K562 (cell line): ENCODE results near the gene DYNLT4. TPM values are rescaled to one million over a fixed set of nuclear protein-coding genes. Genes with fewer than 3 reads are reported as not detected.

ENCODE experiments used
- FOXP1 ChIP-seq: sonication (generic); formaldehyde crosslinking; IDR thresholded peaks from 2 replicates; pipeline ENCODE4 v1.8.0; 2022; ENCODE audit warnings: mild to moderate bottlenecking, missing genetic modification reagents
- GTF2A2 ChIP-seq: IDR thresholded peaks from 2 replicates; pipeline ENCODE4 v1.6.1; 2016; ENCODE audit warnings: mild to moderate bottlenecking, missing genetic modification characterization, missing compliant biosample characterization
- MAFK ChIP-seq: IDR thresholded peaks from 2 replicates; pipeline ENCODE4 v1.6.1; 2011; ENCODE audit warnings: low read length, improper control_type of control experiment
- MED1 ChIP-seq: sonication (generic); formaldehyde crosslinking; IDR thresholded peaks from 2 replicates; pipeline ENCODE4 v1.8.1; 2023; ENCODE audit warnings: missing genetic modification reagents, borderline replicate concordance
- POLR3A ChIP-seq: IDR thresholded peaks from 2 replicates; pipeline ENCODE4 v1.6.1; 2011; ENCODE audit warnings: borderline replicate concordance, mild to moderate bottlenecking, moderate library complexity; ENCODE audit not compliant: insufficient read length, insufficient read depth; ENCODE audit errors: extremely low read depth
- RBM34 ChIP-seq: fragments of 200-400 bp; formaldehyde crosslinking; IDR thresholded peaks from 2 replicates; pipeline ENCODE4 v1.6.1; 2018; ENCODE audit warnings: low read length, borderline replicate concordance; ENCODE audit not compliant: insufficient read depth
- RHOXF2B ChIP-seq: fragments of 250-450 bp; sonication (Bioruptor Pico); conservative IDR thresholded peaks from 2 replicates; pipeline ENCODE4 v1.5.1; 2021
- ZKSCAN8 ChIP-seq: fragments of 200-800 bp; sonication (Bioruptor generic); IDR thresholded peaks from 2 replicates; pipeline ENCODE4 v1.6.1; 2016; ENCODE audit warnings: missing genetic modification characterization, missing compliant biosample characterization
- ZNF121 ChIP-seq: sonication (generic); formaldehyde crosslinking; conservative IDR thresholded peaks from 2 replicates; pipeline ENCODE4 v1.8.0; 2022; ENCODE audit warnings: missing genetic modification reagents
- ZNF316 ChIP-seq: fragments of 450-650 bp; IDR thresholded peaks from 2 replicates; pipeline ENCODE4 v1.6.1; 2016
- polyA plus RNA-seq, 8 experiments: library from polyadenylated mRNA; depleted of rRNA in 4 of 8; stranded (reverse) in 5 of 8; unstranded in 3 of 8; fragments of >200 nt; fragmentation: Nextera tagmentation in 2 of 8; fragmentation: Illumina TruSeq in 1 of 8; extraction: Ambion mirVana in 2 of 8; extraction: Trizol in 1 of 8; gene quantifications; 2 replicates each; pipeline versions ENCODE4 v1.2.1 to v1.2.3, GENCODE V29; 2011 to 2014; ENCODE audit warnings: inconsistent platforms in 1 of 8, missing spikeins in 1 of 8
- total RNA-seq, 7 experiments: library from RNA; depleted of rRNA in 6 of 7; stranded (reverse); fragments of >200 nt in 6 of 7; fragmentation: Illumina TruSeq in 2 of 7; extraction: Trizol in 2 of 7; gene quantifications; 2 replicates each; pipeline versions ENCODE4 v1.2.1 to v1.2.3, GENCODE V29; 2011 to 2021; ENCODE audit warnings: low replicate concordance in 1 of 7
- TF ChIP-seq, protein P1 (sequence below): fragments of 250-450 bp; sonication (Bioruptor Pico); IDR thresholded peaks from 2 replicates; pipeline ENCODE4 v1.8.0; 2022; ENCODE audit warnings: inconsistent platforms, mild to moderate bottlenecking, moderate library complexity, borderline replicate concordance
- TF ChIP-seq, protein P2 (sequence below), 2 experiments: fragments of 450-650 bp; formaldehyde crosslinking in 1 of 2; IDR thresholded peaks; 2 replicates each; pipeline versions ENCODE4 v1.4.0 to v1.6.1; 2014 to 2020; ENCODE audit warnings: mild to moderate bottlenecking in 2 of 2, borderline replicate concordance in 1 of 2, low read depth in 1 of 2
- TF ChIP-seq, protein P3 (sequence below): sonication (generic); formaldehyde crosslinking; IDR thresholded peaks from 2 replicates; pipeline ENCODE4 v1.8.1; 2023; ENCODE audit warnings: mild to moderate bottlenecking, missing genetic modification reagents
- TF ChIP-seq, protein P4 (sequence below): fragments of 250-450 bp; sonication (Bioruptor Pico); IDR thresholded peaks from 2 replicates; pipeline ENCODE4 v1.5.0; 2020; ENCODE audit warnings: mild to moderate bottlenecking

Gene DYNLT4
- total and polyA plus RNA-seq, 9 of the 15 experiments (the other 6 are each of a cell fraction or from before 2014, with no cell fraction given) = 0.29 to 0.73 TPM; not detected in 7

DNA sequence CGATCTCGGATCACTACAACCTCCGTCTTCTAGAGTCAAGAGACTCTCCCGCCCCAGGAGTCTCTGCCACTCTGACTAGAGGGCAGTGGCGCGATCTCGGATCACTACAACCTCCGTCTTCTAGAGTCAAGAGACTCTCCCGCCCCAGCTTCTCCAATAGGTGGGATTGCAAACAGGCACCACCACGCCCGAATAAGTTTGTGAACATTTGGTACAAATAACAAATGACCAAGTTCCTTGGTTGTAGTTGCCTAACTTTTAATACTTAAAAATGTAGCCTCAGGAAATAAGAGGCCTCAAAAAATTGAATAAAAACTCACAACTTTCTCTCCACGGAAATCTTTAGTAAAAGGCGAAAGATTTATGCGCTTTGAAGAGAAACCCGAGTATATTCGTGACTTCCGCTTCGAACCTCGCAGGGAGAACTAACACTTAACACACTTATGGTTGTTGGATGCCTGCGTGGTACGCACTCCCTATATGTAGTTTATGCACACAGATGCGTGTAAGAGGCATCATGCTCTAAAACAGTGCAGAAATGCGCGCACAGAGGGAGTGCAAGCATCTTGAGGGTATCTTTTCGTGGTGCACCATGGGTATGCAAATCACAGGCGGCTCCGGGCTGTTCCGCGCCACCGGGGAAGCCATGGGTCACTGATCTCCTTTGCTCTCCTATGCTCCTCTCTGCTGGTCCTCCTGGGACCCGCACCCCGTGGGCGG is 12.6 kb upstream of the DYNLT4 start (continued):
- no peak for TF ChIP-seq ZNF121
- TF ChIP-seq ZKSCAN8 = peak; percentile 91; the same call in 1 of the 2 replicates
- TF ChIP-seq, protein P1, sequence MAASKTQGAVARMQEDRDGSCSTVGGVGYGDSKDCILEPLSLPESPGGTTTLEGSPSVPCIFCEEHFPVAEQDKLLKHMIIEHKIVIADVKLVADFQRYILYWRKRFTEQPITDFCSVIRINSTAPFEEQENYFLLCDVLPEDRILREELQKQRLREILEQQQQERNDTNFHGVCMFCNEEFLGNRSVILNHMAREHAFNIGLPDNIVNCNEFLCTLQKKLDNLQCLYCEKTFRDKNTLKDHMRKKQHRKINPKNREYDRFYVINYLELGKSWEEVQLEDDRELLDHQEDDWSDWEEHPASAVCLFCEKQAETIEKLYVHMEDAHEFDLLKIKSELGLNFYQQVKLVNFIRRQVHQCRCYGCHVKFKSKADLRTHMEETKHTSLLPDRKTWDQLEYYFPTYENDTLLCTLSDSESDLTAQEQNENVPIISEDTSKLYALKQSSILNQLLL (CRISPR knock-in tag) = no peak
- TF ChIP-seq MED1 (CRISPR knock-in tag) = no peak; the same call in 1 of the 2 replicates
- TF ChIP-seq, protein P2, sequence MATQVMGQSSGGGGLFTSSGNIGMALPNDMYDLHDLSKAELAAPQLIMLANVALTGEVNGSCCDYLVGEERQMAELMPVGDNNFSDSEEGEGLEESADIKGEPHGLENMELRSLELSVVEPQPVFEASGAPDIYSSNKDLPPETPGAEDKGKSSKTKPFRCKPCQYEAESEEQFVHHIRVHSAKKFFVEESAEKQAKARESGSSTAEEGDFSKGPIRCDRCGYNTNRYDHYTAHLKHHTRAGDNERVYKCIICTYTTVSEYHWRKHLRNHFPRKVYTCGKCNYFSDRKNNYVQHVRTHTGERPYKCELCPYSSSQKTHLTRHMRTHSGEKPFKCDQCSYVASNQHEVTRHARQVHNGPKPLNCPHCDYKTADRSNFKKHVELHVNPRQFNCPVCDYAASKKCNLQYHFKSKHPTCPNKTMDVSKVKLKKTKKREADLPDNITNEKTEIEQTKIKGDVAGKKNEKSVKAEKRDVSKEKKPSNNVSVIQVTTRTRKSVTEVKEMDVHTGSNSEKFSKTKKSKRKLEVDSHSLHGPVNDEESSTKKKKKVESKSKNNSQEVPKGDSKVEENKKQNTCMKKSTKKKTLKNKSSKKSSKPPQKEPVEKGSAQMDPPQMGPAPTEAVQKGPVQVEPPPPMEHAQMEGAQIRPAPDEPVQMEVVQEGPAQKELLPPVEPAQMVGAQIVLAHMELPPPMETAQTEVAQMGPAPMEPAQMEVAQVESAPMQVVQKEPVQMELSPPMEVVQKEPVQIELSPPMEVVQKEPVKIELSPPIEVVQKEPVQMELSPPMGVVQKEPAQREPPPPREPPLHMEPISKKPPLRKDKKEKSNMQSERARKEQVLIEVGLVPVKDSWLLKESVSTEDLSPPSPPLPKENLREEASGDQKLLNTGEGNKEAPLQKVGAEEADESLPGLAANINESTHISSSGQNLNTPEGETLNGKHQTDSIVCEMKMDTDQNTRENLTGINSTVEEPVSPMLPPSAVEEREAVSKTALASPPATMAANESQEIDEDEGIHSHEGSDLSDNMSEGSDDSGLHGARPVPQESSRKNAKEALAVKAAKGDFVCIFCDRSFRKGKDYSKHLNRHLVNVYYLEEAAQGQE (IDR thresholded peaks at IDR 0.05; ENCODE audit: borderline replicate concordance) = peak; percentile 81
- TF ChIP-seq, protein P2 (CRISPR knock-in tag; IDR thresholded peaks at IDR 0.05; ENCODE audit: low read depth) = 0 out of 2 replicates have a peak, but pooled peaks have one; percentile 53
- TF ChIP-seq FOXP1 (CRISPR knock-in tag) = peak; percentile 82
- no peak for TF ChIP-seq MAFK
- peak; percentile 99 for TF ChIP-seq GTF2A2 (tag)
- TF ChIP-seq POLR3A = no peak
- no peak for TF ChIP-seq RBM34
- TF ChIP-seq RHOXF2B (CRISPR knock-in tag) = 0 out of 2 replicates have a peak, but pooled peaks have one; percentile 85
- TF ChIP-seq ZNF316 = peak; percentile 99
- TF ChIP-seq, protein P3, sequence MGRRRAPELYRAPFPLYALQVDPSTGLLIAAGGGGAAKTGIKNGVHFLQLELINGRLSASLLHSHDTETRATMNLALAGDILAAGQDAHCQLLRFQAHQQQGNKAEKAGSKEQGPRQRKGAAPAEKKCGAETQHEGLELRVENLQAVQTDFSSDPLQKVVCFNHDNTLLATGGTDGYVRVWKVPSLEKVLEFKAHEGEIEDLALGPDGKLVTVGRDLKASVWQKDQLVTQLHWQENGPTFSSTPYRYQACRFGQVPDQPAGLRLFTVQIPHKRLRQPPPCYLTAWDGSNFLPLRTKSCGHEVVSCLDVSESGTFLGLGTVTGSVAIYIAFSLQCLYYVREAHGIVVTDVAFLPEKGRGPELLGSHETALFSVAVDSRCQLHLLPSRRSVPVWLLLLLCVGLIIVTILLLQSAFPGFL (CRISPR knock-in tag) = no peak
- TF ChIP-seq, protein P4, sequence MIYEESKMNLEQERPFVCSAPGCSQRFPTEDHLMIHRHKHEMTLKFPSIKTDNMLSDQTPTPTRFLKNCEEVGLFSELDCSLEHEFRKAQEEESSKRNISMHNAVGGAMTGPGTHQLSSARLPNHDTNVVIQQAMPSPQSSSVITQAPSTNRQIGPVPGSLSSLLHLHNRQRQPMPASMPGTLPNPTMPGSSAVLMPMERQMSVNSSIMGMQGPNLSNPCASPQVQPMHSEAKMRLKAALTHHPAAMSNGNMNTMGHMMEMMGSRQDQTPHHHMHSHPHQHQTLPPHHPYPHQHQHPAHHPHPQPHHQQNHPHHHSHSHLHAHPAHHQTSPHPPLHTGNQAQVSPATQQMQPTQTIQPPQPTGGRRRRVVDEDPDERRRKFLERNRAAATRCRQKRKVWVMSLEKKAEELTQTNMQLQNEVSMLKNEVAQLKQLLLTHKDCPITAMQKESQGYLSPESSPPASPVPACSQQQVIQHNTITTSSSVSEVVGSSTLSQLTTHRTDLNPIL (CRISPR knock-in tag) = peak; percentile 41; the same call in 1 of the 2 replicates
